Common myeloid progenitor, CD34-positive (primary cell): ENCODE data around the gene TFDP2.
"Not testable (repeated sequence)": the region's sequence is repeated elsewhere in the genome, so short reads cannot be mapped to it uniquely, and the experiment has no call there.

Experiments used
- CTCF ChIA-PET: fragments of 350-600 bp; sonication (Branson Sonifier 250); formaldehyde crosslinking; loops from one replicate; lab custom pipeline; 2021; ENCODE audit warnings: antibody characterized with exemption; lab: Charles Lee
- POLR2A ChIA-PET: fragments of 350-600 bp; sonication (Branson Sonifier 250); formaldehyde crosslinking; loops from one replicate; lab custom pipeline; 2021; ENCODE audit warnings: antibody characterized with exemption; lab: Charles Lee
- DNase-seq, 3 donors: peaks; one replicate each; pipeline versions ENCODE4 v3.0.0 to v3.0.0-alpha.2; 2013
- H3K27ac ChIP-seq, 2 experiments: 1 replicate in 1 of 2; 2 replicates in 1 of 2; pipeline ENCODE4 v1.7.0; 2013; ENCODE audit warnings: inconsistent platforms in 2 of 2, low read length in 2 of 2, mild to moderate bottlenecking in 2 of 2, low read depth in 1 of 2, moderate library complexity in 1 of 2; ENCODE audit not compliant: severe bottlenecking in 2 of 2, insufficient read depth in 1 of 2, poor library complexity in 1 of 2
- H3K27me3 ChIP-seq, 5 experiments: replicated peaks in 2 of 5; 1 replicate in 3 of 5; 2 replicates in 2 of 5; pipeline versions ENCODE4 v1.6.1 to v1.7.0; 2013; ENCODE audit warnings: low read length in 4 of 5, mild to moderate bottlenecking in 2 of 5, moderate library complexity in 2 of 5, inconsistent platforms in 1 of 5; ENCODE audit not compliant: insufficient read depth in 5 of 5, control insufficient read depth in 4 of 5
- H3K36me3 ChIP-seq, 4 experiments: 1 replicate in 2 of 4; 2 replicates in 2 of 4; pipeline versions ENCODE4 v1.6.1 to v1.7.0; 2013; ENCODE audit warnings: low read length in 3 of 4, control low read depth in 1 of 4, mild to moderate bottlenecking in 1 of 4; ENCODE audit not compliant: control insufficient read depth in 4 of 4, insufficient read depth in 4 of 4
- H3K4me1 ChIP-seq, 4 experiments: 1 replicate in 3 of 4; 2 replicates in 1 of 4; pipeline versions ENCODE4 v1.6.1 to v1.7.1; 2013; ENCODE audit warnings: low read length in 3 of 4, mild to moderate bottlenecking in 3 of 4, control low read depth in 1 of 4, inconsistent platforms in 1 of 4, moderate library complexity in 1 of 4; ENCODE audit not compliant: control insufficient read depth in 4 of 4, insufficient read depth in 4 of 4; ENCODE audit errors: control extremely low read depth in 1 of 4
- H3K4me3 ChIP-seq, 7 experiments: 1 replicate in 4 of 7; 2 replicates in 3 of 7; pipeline versions ENCODE4 v1.5.1 to v1.7.0; 2013; ENCODE audit warnings: mild to moderate bottlenecking in 7 of 7, low read length in 6 of 7, moderate library complexity in 6 of 7, inconsistent platforms in 2 of 7, low read depth in 2 of 7, control low read depth in 1 of 7; ENCODE audit not compliant: insufficient read depth in 4 of 7, control insufficient read depth in 1 of 7; ENCODE audit errors: extremely low read depth in 1 of 7
- H3K9me3 ChIP-seq, 5 experiments: 1 replicate in 4 of 5; 2 replicates in 1 of 5; pipeline versions ENCODE4 v1.6.1 to v1.7.1; 2013; ENCODE audit warnings: low read length in 4 of 5, mild to moderate bottlenecking in 2 of 5, inconsistent platforms in 1 of 5, low read depth in 1 of 5, moderate library complexity in 1 of 5; ENCODE audit not compliant: control insufficient read depth in 4 of 5, insufficient read depth in 2 of 5; ENCODE audit errors: control extremely low read depth in 1 of 5
- WGBS: methylation state at CpG from one replicate; pipeline ENCODE4 v1.1.5; 2013; ENCODE audit not compliant: insufficient coverage; 5-methylcytosine and 5-hydroxymethylcytosine counted together

The TFDP2 gene

GRCh38 chr3:142077859-142078500 is 71.4 kb downstream of the TFDP2 start:
- CTCF ChIA-PET, result interaction anchor here (1.5 to 2.7 kb wide), 4 partner anchors 11 to 70 kb away, joined by 4 to 16 read pairs (median 4); no protein-coding TSS in a partner anchor
- no peaks in the 10 kb centered on the region for H3K27me3 ChIP-seq
- H3K4me3 ChIP-seq, result no peak overlapping the region
- no peak for DNase-seq
- peaks cover 0 to 21% (median 3%) of the 10 kb centered on the region in 5 experiments for H3K9me3 ChIP-seq
- 98% methylated on average over 4 of the region's 4 CpGs for WGBS
- no peaks in the 10 kb centered on the region for H3K4me1 ChIP-seq
- no peak overlapping the region for H3K27ac ChIP-seq
- H3K36me3 ChIP-seq, result peaks cover 0 to 18% (median 3%) of the 10 kb centered on the region in 4 experiments
- POLR2A ChIA-PET, result no interaction called here

- DNase-seq, result no peak
- H3K36me3 ChIP-seq, result peaks cover 0 to 18% (median 3%) of the 10 kb centered on the region in 4 experiments
- ChIA-PET POLR2A (no interaction called here), CTCF (interaction anchor here (1.3 to 2.7 kb wide), 4 partner anchors 11 to 71 kb away, joined by 4 to 16 read pairs (median 5); no protein-coding TSS in a partner anchor)
- WGBS, result 92% methylated on average over 2 of the region's 4 CpGs
- H3K27me3 ChIP-seq, result no peaks in the 10 kb centered on the region
- H3K4me1 ChIP-seq, result no peaks in the 10 kb centered on the region
- peaks cover 0 to 18% (median 3%) of the 10 kb centered on the region in 5 experiments for H3K9me3 ChIP-seq
- no peak overlapping the region for H3K4me3 ChIP-seq
- no peak overlapping the region for H3K27ac ChIP-seq
These were observed 72.0 kb downstream of the TFDP2 start for GRCh38 chr3:142077155-142077858.

GRCh38 chr3:142075656-142076055 is 73.7 kb downstream of the TFDP2 start:
- WGBS, result no CpG with 5 or more reads among the region's 4 CpGs
- DNase-seq, H3K27ac ChIP-seq, H3K4me1 ChIP-seq, H3K27me3 ChIP-seq, POLR2A ChIA-PET, H3K4me3 ChIP-seq: not testable (repeated sequence)
- H3K9me3 ChIP-seq, result peaks cover 0 to 11% (median 3%) of the 10 kb centered on the region in 5 experiments
- peaks cover 0 to 13% (median 3%) of the 10 kb centered on the region in 4 experiments for H3K36me3 ChIP-seq
- CTCF ChIA-PET, result interaction anchor here (2.7 kb wide), 1 partner anchor 13 kb away, joined by 16 read pairs; no protein-coding TSS in a partner anchor

GRCh38 chr3:142072816-142073215 is 76.5 kb downstream of the TFDP2 start:
- CTCF ChIA-PET, result interaction anchor here (1.3 to 1.8 kb wide), 2 partner anchors 18 to 53 kb away, joined by 3 to 5 read pairs; no protein-coding TSS in a partner anchor
- Histone ChIP-seq H3K4me3 (no peak overlapping the region), H3K4me1 (no peaks in the 10 kb centered on the region), H3K9me3 (no peaks in the 10 kb centered on the region), H3K27ac (no peak overlapping the region), H3K36me3 (peaks cover 0 to 3% (median under 1%) of the 10 kb centered on the region in 4 experiments), H3K27me3 (no peaks in the 10 kb centered on the region)
- DNase-seq, result no peak
- WGBS, result 94% methylated on average over 3 of the region's 3 CpGs
- POLR2A ChIA-PET, result no interaction called here

DNA sequence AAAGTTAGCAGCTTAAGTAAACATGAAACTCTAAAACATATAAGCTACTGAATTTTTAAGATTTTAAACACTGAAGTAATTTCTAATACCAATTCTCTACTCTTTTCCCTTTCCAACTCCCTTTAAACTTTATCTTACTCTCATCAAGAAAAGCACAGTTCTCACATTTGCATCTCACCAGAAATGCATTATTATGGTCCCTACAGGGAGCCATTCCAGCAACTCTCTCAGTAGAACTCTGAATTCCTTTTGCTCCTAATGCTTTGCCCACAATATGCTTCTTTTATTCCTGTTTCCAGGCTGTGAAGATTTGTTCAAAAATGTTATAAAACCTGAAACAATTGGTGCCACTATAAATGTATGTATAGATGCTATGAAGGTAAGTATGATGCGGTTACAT is 83.4 kb downstream of the TFDP2 start:
- WGBS, result no CpG with 5 or more reads among the region's 1 CpG
- H3K4me1 ChIP-seq, result no peaks in the 10 kb centered on the region
- H3K27me3 ChIP-seq, result no peaks in the 10 kb centered on the region
- no peak overlapping the region for H3K27ac ChIP-seq
- DNase-seq, result no peak
- peaks cover 0 to 6% (median 2%) of the 10 kb centered on the region in 5 experiments for H3K9me3 ChIP-seq
- H3K4me3 ChIP-seq, result no peak overlapping the region
- POLR2A ChIA-PET, result no interaction called here
- H3K36me3 ChIP-seq, result peaks cover 0 to 6% (median 0%) of the 10 kb centered on the region in 4 experiments
- CTCF ChIA-PET, result interaction anchor here (1.4 kb wide), 1 partner anchor 24 kb away, joined by 3 read pairs; no protein-coding TSS in a partner anchor

DNA sequence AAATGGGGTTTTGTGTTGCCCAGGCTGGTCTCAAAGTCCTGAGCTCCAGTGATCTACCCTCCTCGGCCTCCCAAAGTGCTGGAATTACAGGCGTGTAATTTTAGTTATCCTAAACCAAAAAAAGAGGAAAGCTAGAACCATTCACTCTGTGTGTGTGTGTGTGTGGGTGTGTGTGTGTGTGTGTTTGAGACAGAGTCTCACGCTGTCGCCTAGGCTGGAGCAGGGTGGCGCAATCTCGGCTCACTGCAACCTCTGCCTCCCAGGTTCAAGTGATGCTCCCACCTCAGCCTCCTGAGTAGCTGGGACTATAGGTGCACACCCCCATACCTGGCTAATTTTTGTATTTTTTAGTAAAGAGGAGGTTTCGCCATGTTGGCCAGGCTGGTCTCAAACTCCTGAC is 84.0 kb downstream of the TFDP2 start:
- POLR2A ChIA-PET, result no interaction called here
- CTCF ChIA-PET, result no interaction called here
- no peak overlapping the region for H3K4me3 ChIP-seq

More for the DNA sequence above, 84.0 kb downstream of the TFDP2 start:
- Histone ChIP-seq H3K9me3 (peaks cover 0 to 6% (median 2%) of the 10 kb centered on the region in 5 experiments), H3K27ac (no peak overlapping the region), H3K36me3 (peaks cover 0 to 6% (median 0%) of the 10 kb centered on the region in 4 experiments), H3K4me1 (no peaks in the 10 kb centered on the region), H3K27me3 (no peaks in the 10 kb centered on the region)
- no peak for DNase-seq
- WGBS, result 90% methylated on average over 2 of the region's 7 CpGs
